Measurements from ENCODE around the gene HSF5.

DNA sequence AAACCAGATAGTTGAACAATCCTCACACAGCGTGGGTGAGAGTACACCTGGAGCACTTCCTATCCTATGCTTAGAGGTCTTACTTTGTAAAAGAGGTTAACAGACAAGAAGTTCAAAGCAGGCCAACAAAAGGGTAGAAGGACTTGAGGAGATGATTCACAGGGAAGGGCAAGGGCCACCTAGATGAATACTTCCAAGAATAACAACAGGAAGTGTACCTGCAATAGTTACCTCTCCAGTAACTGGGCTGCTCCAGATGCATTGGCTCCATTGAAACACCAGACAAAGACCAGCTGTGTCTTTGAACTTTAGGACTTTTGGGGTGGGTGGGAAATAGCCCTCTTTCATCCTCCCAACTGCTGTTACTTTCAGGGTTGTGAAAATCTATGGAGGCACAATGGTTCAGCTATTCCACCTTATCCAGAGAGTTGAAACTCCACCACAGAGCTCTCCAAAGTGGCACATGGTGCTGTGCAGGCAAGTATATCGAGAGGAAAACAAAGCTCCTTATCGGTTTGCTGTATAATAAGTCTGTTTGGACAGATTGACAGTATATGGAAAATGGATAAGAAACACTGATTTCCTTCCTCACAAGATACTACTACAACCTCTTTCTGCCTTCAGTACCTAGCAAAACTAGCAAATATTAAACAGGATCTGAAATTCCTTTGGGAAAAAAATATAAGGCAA, 93.5 kb downstream of the HSF5 start:
- TF ChIP-seq EZH2phosphoT487 (IDR thresholded peaks at IDR 0.05; ENCODE audit: borderline replicate concordance, low read depth, low read length) = no peak
- TF ChIP-seq, protein P1, sequence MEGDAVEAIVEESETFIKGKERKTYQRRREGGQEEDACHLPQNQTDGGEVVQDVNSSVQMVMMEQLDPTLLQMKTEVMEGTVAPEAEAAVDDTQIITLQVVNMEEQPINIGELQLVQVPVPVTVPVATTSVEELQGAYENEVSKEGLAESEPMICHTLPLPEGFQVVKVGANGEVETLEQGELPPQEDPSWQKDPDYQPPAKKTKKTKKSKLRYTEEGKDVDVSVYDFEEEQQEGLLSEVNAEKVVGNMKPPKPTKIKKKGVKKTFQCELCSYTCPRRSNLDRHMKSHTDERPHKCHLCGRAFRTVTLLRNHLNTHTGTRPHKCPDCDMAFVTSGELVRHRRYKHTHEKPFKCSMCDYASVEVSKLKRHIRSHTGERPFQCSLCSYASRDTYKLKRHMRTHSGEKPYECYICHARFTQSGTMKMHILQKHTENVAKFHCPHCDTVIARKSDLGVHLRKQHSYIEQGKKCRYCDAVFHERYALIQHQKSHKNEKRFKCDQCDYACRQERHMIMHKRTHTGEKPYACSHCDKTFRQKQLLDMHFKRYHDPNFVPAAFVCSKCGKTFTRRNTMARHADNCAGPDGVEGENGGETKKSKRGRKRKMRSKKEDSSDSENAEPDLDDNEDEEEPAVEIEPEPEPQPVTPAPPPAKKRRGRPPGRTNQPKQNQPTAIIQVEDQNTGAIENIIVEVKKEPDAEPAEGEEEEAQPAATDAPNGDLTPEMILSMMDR (conservative IDR thresholded peaks at IDR 0.05; ENCODE audit: low read length) = no peak
